Lower lobe of right lung (tissue), 2 donors: ENCODE data around the gene AFG3L2. TPM values are rescaled to one million over a fixed set of nuclear protein-coding genes. Genes with fewer than 3 reads are reported as not detected.
A peak's percentile ranks its signal among the peaks of the same experiment; 100 is the strongest.
"Not testable (repeated sequence)": the region's sequence is repeated elsewhere in the genome, so short reads cannot be mapped to it uniquely, and the experiment has no call there.

Source experiments
- ATAC-seq, 2 donors: fragments of 200-7000 bp; cut with Tn5 transposase; one replicate each; pipeline ENCODE4 v1.9.1; 2020 to 2022; ENCODE audit warnings: mild to moderate bottlenecking in 2 of 2, moderate library complexity in 2 of 2
- DNase-seq: peaks from one replicate; pipeline ENCODE4 v3.0.0-alpha.2; 2020
- H3K27ac ChIP-seq: fragments of 200-600 bp; one replicate; pipeline ENCODE4 v1.8.0; 2022
- H3K27me3 ChIP-seq: fragments of 200-600 bp; one replicate; pipeline ENCODE4 v1.8.0; 2022; ENCODE audit warnings: low read depth
- H3K36me3 ChIP-seq: fragments of 200-600 bp; one replicate; pipeline ENCODE4 v1.8.0; 2022; ENCODE audit warnings: mild to moderate bottlenecking
- H3K4me1 ChIP-seq: fragments of 200-600 bp; one replicate; pipeline ENCODE4 v1.8.0; 2022
- H3K4me3 ChIP-seq: fragments of 200-600 bp; one replicate; pipeline ENCODE4 v1.8.0; 2022; ENCODE audit warnings: mild to moderate bottlenecking
- H3K9me3 ChIP-seq: fragments of 200-600 bp; one replicate; pipeline ENCODE4 v1.8.0; 2022
- CTCF ChIP-seq: fragments of 200-600 bp; IDR thresholded peaks from one replicate; pipeline ENCODE4 v1.8.0; 2022; ENCODE audit warnings: antibody characterized with exemption, mild to moderate bottlenecking
- intact Hi-C: fragments of 100-400 bp; cut with DNase I; formaldehyde crosslinking; loops from one replicate; pipeline ENCODE4 v1.11.0; 2022
- total RNA-seq: library from RNA; stranded (reverse); fragmentation: NEBNext Ultra II Directional; extraction: Animal tissue kit (Norgen Biotek cat#: 25700); gene quantifications from one replicate; pipeline ENCODE4 v1.2.1, GENCODE V29; 2021
- donor health status: DM: no; HTN: yes; CAD: no; lungs with severe emphysema.

The AFG3L2 gene
- total RNA-seq, 1 donor from 2014 or later: 31.1 TPM

GRCh38 chr18:12388442-12388841 is 11.4 kb upstream of the AFG3L2 start:
- no peaks in the 10 kb centered on the region for H3K4me1 ChIP-seq
- ATAC-seq: no peak
- no peaks in the 10 kb centered on the region for H3K36me3 ChIP-seq
- H3K27me3 ChIP-seq: no peaks in the 10 kb centered on the region
- no peaks in the 10 kb centered on the region for H3K9me3 ChIP-seq
- intact Hi-C loops: no loop called here
- no peak for TF ChIP-seq CTCF
- no peak for DNase-seq
- H3K4me3 ChIP-seq: no peak overlapping the region
- H3K27ac ChIP-seq: no peak overlapping the region

DNA sequence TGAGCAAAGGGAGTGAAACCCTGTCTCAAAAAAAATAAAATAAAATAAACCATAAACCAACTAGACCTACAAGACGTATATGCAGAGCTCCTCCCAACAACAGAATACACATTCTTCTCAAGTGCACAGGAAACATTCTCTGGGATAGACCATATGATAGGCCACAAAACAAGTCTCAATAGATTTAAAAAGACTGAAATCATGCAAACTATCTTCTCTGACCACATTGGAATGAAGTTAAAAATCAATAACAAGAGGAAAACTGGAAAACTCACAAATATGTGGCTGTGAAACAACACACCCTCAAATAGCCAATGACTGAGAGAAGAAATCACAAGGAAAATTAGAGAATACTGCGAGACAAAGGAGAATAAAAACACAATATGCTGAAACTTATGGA is 7.2 kb upstream of the AFG3L2 start:
- H3K27me3 ChIP-seq: no peaks in the 10 kb centered on the region
- DNase-seq (no peak), ATAC-seq (no peak)
- intact Hi-C loops: no loop called here
- no peaks in the 10 kb centered on the region for H3K36me3 ChIP-seq
- no peaks in the 10 kb centered on the region for H3K4me1 ChIP-seq
- H3K4me3 ChIP-seq: no peak overlapping the region
- TF ChIP-seq CTCF: no peak
- H3K9me3 ChIP-seq: no peaks in the 10 kb centered on the region
- H3K27ac ChIP-seq: no peak overlapping the region

GRCh38 chr18:12383759-12384158 is 6.7 kb upstream of the AFG3L2 start:
- H3K27ac ChIP-seq, intact Hi-C loops, ATAC-seq: not testable (repeated sequence)

DNA sequence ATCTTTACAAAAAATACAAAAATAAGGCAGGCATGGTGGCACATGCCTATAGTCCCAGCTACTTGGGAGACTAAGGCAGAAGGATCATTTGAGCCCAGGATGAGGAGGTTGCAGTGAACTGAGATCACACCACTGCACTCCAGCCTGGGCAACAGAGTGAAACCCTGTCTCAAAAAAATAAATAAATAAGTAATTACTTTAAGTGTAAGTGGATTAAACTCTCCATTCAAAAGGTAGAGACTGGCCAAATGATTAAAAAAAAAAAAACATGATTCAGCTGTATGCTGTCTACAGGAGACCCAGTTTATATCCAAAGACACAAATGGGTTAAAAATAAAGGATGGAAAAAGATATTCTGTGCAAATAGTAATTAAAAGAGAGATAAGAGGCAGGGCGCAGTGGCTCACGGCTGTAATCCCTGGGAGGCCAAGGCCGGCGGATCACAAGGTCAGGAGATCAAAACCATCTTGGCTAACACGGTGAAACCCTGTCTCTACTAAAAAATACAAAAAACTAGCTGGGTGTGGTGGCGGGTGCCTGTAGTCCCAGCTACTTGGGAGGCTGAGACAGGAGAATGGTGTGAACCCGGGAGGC is 5.3 kb upstream of the AFG3L2 start:
- H3K27ac ChIP-seq, H3K27me3 ChIP-seq, ATAC-seq, H3K36me3 ChIP-seq, H3K9me3 ChIP-seq, H3K4me1 ChIP-seq, H3K4me3 ChIP-seq, DNase-seq, intact Hi-C loops: not testable (repeated sequence)

More at GRCh38 chr18:12383759-12384158, 6.7 kb upstream of the AFG3L2 start:
- not testable (repeated sequence) for H3K4me1 ChIP-seq, DNase-seq, H3K27me3 ChIP-seq, H3K9me3 ChIP-seq, H3K36me3 ChIP-seq, H3K4me3 ChIP-seq

DNA sequence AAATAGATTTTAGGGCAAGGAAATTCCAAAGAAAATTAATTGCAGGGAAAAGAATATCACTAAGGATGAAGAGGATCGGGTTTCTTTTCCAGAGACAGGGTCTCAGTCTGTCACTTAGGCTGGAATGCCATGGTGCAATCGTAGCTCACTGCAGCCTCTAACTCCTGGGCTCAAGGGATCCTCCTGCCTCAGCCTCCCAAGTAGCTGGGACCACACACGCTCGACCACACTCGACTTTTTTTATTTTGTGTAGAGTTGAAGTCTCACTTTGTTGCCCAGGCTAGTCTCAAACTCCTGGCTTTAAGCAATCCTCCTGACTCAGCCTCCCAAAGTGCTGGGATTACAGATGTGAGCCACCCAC is 1.2 kb upstream of the AFG3L2 start:
- H3K27me3 ChIP-seq, ATAC-seq, H3K9me3 ChIP-seq, intact Hi-C loops, H3K27ac ChIP-seq, DNase-seq, H3K36me3 ChIP-seq: not testable (repeated sequence)
- H3K4me1 ChIP-seq: peaks cover 38% of the 10 kb centered on the region
- H3K4me3 ChIP-seq: peak overlapping the region; percentile 77

DNA sequence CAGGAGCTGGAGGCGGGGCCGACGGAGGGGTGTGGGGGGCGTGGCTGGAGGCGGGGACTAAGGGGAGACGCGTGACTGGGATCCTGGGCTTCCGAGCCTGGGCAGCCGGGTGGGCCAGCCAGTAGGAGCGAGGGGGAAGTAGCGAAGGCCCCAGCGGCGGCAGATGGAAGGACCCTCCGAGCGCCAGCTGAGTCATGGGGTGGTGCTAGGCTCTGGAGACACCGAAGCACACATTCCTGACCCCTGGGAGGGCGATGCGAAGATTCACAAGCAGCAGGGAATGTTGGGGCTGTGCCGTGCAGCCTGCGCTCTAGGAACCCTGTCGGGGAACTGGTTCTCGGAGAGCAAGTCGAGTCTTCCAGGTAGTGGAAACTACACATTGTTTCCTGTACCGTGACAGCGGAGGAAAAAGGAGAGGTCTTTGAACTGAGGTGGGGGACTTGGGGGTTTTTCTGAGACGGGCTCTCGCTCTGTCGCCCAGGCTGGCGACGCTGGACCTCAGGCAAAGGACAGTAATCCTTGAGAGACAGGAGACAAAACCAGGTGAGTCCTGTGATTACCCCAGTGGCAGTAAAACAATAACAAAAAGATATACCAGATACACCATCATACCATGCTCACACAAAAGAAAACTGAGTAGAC is 650 bp upstream of the AFG3L2 start:
- H3K4me1 ChIP-seq: peaks cover 43% of the 10 kb centered on the region
- DNase-seq (no peak), ATAC-seq (no peak)
- H3K27ac ChIP-seq: peak overlapping the region; percentile 79
- no peaks in the 10 kb centered on the region for H3K36me3 ChIP-seq
- intact Hi-C loops: no loop called here
- peak; percentile 31 for TF ChIP-seq CTCF
- no peaks in the 10 kb centered on the region for H3K27me3 ChIP-seq
- no peaks in the 10 kb centered on the region for H3K9me3 ChIP-seq
- peak overlapping the region; percentile 77 for H3K4me3 ChIP-seq

DNA sequence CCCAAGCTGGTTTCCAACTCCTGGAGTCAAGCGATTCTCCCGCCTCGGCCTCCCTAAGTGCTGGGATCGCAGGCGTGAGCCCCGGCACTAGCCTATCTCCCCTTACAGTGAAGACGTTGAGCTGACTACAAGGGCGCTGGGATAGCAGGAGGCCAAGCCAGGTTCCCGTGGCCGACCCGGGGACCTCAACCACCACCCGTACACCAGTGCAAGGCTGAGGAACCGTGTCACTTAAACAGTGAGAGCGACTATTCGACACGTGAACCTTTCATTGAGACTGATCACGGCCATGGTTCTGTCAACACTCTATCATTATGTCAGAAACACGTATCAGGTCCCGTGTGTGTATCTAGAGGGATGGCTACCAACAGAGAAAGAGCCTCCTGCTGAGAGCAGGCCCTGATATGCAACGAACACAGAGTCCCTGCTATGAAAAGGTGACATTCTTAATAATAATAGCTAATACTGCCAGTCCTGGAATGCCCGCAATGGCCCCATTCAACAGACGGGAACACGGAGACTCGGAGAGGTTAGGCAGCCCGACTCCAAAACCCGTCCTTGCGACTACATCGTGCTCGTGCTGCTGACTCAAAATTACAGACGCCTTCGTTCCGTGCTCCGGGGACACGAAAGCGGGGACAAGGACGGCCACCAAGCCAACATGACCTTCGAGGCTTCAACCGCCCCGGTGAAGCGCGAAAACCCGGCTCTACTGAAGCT is 833 bp downstream of the AFG3L2 start:
- peak overlapping the region; percentile 77 for H3K4me3 ChIP-seq
- TF ChIP-seq CTCF: no peak
- peaks cover 51% of the 10 kb centered on the region for H3K4me1 ChIP-seq
- ATAC-seq: no peak
- peak overlapping the region; percentile 97 for H3K27ac ChIP-seq
- H3K36me3 ChIP-seq: no peaks in the 10 kb centered on the region
- H3K27me3 ChIP-seq: no peaks in the 10 kb centered on the region
- intact Hi-C loops: no loop called here
- peak; percentile 53 for DNase-seq
- no peaks in the 10 kb centered on the region for H3K9me3 ChIP-seq
